Left colon (tissue), 2 donors: ENCODE measurements around the gene SLC25A45. TPM values are rescaled to one million over a fixed set of nuclear protein-coding genes. Genes with fewer than 3 reads are reported as not detected.
A peak's percentile ranks its signal among the peaks of the same experiment; 100 is the strongest.
"Not testable (repeated sequence)": the region's sequence is repeated elsewhere in the genome, so short reads cannot be mapped to it uniquely, and the experiment has no call there.

Experiments used
- ATAC-seq: fragments of 200-7000 bp; cut with Tn5 transposase; one replicate; pipeline ENCODE4 v1.9.1; 2020; ENCODE audit warnings: mild to moderate bottlenecking, moderate library complexity
- DNase-seq, 2 donors: peaks; one replicate each; pipeline ENCODE4 v3.0.0-alpha.2; 2020
- intact Hi-C, 2 donors: fragments of 100-400 bp; cut with DNase I in 1 of 2; cut with micrococcal nuclease in 1 of 2; formaldehyde crosslinking; loops; one replicate each; pipeline versions ENCODE4 v1.11.2 to v1.14.0; 2022; cut with DNase I, micrococcal nuclease
- total RNA-seq, 2 donors: library from RNA; stranded (reverse); fragmentation: NEBNext Ultra II Directional; extraction: Animal tissue kit (Norgen Biotek cat#: 25700); gene quantifications; one replicate each; pipeline ENCODE4 v1.2.1, GENCODE V29; 2021
- donor health status: DM: no; HTN: no; CAD: no.
- donor health status: DM: yes; HTN: yes; CAD: no.

The SLC25A45 gene
- total RNA-seq, 2 donors from 2014 or later = 5.8 to 8.4 TPM

DNA sequence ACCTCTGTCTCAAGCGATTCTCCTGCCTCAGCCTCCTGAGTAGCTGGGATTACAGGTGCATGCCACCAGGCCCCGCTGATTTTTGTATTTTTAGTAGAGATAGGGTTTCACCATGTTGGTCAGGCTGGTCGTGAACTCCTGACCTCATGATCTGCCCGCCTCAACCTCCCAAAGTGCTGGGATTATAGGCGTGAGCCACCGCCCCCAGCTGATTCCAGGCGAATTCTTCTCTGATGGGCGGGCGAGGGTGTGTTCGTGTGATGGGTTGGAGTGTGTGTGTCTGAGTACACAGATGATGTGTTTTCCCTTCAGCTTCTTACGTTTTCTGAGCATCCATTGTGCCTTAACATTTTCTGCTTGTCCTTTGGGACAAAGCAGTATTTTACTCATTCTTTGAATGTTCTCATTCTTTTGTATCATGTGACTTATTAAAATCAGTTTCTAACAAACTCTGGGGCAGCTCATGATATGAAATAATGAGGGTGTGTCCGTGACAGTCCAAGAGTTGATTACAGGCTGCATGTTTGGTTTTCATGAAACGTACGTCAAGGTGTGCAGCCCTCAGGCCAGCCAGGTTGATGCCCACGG lies 30.7 kb upstream of the SLC25A45 start:
- DNase-seq, ATAC-seq, intact Hi-C loops: not testable (repeated sequence)

DNA sequence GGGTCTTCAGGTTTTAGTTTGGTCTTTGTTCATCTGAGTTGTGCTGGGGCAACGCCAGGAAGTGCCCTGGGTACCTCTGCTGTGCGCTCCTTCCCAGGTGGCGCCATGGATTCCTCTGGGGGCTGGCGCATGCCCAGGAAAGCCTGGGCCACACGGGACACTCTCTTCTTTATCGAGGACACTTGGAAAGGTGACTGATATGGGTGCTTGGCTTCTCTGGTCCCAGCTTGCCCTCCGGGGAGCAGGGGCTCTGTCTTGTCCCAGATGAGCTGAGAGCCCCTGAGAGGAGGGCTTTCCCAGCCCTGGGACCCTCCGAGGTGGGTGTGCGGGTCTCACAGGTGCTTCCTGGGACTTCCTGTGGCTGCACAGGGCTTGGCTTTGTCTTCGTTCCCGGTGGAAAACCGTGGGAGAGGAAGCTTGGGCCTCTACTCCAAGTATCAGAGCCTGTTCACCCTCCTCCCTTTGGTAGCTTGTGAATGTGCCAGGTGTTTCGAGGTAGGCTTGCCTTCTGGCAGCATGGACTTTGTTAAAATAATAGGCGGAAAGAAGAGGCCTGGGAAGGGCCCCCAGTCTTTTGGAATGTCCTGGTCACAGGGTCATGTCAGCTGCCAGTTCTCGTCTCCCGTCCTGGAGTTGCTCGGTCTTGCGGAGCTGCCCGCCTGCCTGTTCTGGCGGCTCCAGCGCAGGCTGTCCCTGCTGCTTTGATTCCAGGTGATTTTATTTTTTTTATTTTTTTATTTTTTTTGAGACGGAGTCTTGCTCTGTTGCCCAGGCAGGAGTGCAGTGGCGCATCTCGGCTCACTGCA lies 30.0 kb upstream of the SLC25A45 start:
- no peak for ATAC-seq
- intact Hi-C loops = no loop called here
- DNase-seq = no peak

DNA sequence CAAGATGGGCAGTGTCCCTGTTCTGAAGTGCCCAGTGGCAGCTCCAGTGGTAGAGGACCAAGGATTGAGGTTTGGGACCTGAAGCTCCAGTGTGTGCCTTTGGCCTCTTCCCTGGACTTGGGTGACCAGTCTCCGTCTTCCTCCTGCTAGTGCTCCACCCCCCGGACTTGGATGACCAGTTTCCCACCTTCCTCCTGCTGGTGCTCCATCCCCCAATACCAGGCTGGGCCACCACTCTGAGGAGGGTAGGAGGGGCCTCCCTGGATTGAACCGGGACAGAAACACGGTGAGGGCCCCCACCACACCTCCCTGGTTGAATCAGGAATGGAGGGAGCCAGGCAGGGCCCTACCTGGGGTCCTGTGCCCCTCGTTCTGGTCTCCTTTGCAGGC lies 29.2 kb upstream of the SLC25A45 start:
- intact Hi-C loops = no loop called here
- DNase-seq (peak in 1 of 2 donors; percentile 22), ATAC-seq (no peak)

DNA sequence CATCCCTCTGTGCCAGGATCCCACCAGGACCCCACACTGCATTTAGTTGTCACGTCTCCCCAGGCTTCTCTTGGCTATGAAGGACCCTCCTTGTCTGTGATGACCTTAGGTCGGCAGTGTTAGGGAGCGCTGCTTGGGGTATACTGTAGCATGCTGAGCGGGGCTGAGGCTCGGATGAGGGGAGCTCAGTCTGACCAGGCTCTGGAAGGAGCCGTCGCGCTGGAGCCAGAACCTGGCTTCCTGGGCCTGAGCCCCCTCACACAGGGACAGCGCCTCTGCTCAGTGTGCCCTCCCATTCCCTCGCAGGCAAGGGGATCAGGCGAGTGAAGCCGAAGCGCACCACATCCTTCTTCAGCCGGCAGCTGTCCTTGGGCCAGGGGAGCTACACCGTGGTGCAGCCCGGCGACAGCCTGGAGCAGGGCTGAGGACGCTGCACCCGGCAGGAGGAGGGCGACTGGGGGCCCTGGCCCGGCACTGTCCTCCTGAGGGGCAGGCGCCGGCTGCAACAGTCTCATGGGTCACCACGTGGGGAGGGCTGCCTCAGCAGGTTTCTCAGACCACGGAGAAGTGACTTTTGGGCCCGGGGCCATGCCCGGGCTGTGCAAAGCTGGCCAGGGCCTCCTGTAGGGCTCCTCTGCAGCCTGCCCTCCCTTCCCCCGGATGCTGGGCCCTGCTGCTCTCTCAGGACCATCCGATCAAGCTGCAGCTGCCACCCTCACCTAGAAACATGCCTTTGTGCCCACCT lies 28.7 kb upstream of the SLC25A45 start:
- ATAC-seq = no peak
- intact Hi-C loops = no loop called here
- DNase-seq = peak in 1 of 2 donors; percentile 20

DNA sequence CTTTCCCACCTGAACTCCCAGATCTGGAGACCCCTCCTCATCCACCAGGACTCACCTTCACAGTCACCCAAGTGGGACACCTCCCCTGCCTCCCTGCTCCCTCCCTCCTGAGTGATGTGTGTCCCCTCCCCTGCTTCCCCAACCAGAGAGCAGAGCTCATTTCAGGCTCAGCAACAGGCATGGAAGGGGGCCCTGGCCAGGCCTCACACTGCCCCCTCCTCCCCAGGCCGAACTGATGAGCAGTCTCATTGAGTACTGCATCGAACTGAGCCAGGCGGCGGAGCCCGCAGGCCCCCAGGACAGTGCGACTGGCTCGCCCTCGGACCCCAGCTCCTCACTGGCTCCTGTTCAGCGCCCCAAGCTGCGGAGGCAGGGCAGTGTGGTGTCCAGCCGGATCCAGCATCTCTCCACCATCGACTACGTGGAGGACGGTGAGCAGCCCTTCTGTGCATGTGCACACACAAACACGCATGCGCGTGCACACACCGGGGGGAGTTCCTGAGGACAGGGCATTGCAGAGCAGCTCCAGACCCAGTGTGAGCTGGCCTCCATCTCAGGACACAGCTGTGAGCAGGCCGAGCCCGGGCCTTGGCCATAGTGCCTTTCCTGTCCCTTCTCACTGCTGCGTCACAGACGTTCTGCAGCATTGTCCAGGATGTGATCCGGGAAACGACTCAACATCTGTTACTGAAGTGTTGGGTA lies 22.3 kb upstream of the SLC25A45 start:
- DNase-seq (no peak), ATAC-seq (no peak)
- intact Hi-C loops = no loop called here

DNA sequence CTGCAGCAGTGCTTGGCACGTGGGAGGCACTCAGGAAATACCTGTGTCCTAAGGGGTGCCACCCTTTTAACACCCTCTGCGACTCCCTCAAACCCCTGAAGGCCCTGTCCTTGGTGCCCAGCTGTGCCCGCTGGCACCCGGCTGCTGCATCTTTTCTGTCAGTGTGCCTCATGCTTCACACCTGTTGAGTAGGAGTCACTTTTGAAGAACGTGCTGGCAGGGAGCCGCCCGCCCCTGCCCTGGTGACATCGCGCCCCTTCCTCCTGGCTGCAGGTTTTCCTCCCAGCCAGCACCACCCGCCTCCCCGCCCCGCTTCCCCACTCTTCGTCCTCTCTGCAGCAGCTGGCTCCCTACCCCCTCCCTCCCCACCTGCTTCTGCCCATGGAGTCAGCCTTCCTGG lies 21.8 kb upstream of the SLC25A45 start:
- intact Hi-C loops = no loop called here
- DNase-seq (no peak), ATAC-seq (no peak)

DNA sequence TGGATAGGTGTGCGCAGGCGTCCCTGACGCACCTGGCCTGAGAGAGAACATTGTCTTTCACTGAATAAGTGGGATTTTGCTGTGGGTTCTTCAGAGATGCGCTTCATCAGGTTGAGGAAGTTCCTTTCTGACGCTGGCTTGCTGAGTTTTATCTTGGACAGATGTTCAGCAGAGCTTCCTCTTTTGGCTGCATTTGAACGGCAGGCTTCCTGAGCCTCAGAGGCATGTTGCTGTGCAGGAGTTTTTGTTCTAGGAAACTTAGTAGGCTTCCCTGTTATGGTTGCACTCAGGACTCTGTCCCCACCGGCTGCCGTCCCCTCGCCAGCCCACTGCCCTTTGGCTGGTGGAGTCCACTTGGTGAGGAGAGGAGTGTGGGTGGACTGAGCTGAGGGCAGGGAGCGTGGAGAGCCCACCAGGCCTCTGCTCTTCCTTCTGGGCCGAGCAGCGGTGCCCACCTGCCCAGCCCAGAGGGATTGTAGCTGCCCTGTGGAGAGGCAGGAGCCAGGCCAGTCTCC lies 21.2 kb upstream of the SLC25A45 start:
- intact Hi-C loops = no loop called here
- DNase-seq (no peak), ATAC-seq (no peak)

DNA sequence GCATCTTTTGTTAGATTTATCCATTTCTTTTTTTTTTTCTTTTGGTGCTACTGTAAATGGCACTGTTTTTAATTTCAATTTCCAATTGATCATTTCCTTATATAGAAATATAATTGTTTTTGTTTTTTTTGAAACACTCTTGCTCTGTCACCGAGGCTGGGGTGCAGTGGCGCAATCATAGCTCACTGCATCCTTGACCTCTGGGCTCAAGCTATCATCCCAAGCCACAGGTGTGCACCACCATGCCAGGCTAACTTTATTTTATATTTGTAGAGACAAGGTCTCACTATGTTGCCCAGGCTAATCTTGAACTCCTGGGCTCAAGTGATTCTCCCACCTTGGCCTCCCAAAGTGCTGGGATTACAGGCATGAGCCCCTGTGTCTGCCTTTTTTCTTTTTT lies 20.3 kb upstream of the SLC25A45 start:
- intact Hi-C loops = no loop called here
- no peak for ATAC-seq
- no peak for DNase-seq

DNA sequence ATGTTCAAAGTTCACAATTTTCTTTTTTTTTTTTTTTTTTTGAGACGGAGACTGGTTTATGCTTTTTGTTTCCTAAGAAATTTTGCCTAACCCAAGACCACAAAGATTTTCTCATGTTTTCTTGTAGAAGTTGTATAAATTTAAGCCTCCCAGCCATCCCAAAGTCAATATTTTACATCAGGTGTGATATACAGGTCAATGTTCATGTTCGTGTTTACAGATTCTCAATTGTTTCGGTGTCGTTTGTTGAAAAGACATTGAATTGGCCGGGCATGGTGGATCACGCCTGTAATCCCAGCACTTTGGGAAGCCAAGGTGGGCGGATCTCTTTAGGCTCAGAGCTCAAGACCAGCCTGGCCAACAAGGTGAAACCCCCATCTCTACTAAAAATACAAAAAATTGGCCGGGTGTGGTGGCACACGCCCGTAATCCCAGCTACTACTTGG lies 19.4 kb upstream of the SLC25A45 start:
- intact Hi-C loops = no loop called here
- ATAC-seq = peak; percentile 63
- DNase-seq = no peak

DNA sequence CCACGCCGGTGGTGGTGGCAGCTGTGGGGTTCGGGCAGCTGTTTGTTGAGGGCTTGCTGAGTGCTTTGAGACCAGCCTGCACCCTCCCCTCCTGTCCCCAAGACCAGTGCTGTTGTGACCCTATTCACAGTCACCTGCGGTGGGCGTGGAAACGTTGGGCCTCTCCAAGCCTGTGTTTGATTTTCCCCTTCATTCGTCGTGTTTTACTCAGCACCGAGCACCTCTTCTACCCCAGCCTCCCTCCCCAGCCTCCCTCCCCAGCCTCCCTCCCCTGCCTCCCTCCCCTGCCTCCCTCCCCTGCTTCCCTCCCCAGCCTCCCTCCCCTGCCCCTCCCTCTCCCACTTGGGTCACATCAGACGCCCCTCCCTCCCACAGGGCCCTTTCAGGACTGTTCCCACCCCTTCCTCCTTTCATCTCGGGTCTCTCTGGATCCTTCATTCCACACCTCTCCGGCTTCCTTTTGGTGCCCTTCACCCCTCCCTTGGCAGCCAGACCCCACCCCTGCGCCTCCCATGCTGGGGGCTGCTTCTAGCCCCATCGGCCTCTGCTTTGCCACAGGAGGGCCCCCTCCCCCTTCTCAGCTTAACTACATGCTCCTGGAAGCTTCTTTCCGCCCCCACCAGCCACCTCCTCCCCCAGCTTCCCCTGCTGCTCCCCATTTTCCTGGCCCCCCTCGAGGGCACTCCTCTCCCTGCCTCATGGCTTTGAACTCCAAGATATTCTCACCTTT lies 18.8 kb upstream of the SLC25A45 start:
- intact Hi-C loops = no loop called here
- peak; percentile 50 for ATAC-seq
- DNase-seq = no peak

DNA sequence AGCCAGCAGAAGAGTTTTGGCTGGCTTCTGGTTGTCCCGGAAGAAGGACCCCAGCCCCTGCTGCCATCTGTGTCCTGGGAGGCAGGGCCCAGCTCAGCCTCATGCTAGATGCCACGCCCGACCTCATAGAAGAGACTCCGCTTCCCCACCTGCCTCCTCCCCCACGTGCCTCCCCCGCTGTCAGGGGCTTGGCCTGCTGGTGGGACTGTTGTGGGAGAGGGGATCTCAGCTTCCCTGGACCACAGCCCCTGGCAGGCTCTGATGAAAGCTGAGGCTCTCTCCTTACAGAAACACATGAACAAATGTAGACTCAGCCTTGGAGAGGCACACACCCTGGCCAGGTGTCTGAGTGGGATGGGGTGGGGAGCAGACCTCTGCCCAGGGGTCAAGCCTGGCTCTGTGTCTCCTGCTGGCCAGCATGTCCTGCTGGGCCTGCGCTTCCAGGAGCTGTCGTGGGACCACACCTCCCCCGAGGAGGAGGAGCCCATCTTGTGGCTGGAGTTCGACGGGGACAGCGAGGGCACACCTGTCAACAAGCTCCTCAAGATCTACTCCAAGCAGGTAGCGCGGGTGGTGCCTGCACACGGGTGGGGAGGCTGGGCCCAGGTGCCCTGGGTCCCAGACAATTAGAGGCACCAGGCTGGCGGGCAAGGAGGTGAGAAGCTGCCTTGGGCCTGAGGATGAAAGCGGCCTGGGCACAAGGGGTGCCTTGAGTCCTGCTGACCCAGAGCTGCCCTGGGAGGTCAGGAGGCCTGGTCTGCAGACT lies 18.0 kb upstream of the SLC25A45 start:
- no peak for DNase-seq
- ATAC-seq = peak; percentile 60
- intact Hi-C loops = no loop called here

DNA sequence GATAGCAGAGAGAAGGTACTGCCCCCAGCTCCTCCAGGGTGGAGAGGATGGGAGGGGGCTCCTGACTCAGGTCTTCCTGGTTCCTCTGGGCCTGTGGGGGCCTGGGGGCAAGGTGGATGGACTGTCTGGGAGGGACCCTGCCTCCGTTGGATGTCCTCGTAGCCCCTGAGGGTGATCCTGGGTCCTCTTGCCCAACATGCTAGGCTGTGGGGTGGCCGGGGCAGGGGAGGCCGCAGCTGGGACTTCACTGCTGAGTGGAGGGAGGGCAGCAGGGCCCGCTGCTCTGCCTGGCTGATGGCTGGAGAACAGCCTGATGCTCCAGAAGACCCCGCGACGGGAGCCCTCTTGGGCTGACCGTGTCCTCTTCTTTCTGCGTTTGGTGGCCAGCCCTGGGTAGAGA lies 17.4 kb upstream of the SLC25A45 start:
- intact Hi-C loops = no loop called here
- ATAC-seq = no peak
- no peak for DNase-seq

DNA sequence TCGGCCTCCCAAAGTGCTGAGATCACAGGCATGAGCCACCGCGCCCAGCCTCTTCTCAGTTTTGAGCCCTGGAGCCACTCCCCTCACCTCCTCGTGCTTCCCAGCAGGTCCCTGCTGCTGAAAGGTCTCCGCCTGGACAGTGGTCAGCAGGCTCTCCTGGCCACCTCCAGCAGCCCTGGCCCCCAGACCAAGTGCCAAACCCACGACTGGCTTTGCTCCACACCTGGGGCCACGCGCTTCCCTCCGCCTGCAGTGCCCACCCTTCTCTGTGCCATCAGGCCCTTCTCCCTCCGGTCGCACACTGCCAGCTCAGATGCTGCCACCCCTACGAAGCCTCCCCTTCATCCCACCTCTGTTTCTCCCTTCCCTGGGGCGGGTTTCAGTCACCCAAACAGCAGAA lies 16.8 kb upstream of the SLC25A45 start:
- intact Hi-C loops = no loop called here
- ATAC-seq (no peak), DNase-seq (no peak)

DNA sequence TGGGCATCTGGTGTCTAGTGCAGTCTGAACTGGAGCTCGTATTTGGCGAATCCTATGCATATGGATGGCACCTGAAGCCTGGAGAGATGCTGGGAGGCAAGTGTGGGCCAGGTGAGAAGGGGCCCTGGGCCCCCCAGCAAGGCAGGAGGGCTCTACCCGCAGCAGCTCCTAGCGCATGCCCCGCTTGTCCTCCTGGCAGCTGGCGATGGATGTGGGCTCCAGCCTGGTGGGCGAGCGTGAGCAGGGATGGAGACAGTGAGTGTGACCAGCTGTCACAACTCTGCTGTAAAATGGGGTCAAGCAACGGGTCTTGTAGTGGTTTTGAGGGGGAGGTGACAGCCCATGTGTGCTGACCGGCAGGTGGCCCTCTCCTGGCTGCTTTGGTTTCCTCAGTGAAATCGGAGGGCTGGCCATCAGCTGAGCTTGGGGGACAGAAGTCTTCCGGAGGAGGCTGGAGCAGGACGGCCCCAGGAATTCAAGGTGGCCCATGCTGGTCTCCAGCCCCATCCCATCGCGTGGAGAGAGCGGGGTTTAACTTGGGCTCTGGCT lies 16.0 kb upstream of the SLC25A45 start:
- no peak for ATAC-seq
- intact Hi-C loops = no loop called here
- no peak for DNase-seq

DNA sequence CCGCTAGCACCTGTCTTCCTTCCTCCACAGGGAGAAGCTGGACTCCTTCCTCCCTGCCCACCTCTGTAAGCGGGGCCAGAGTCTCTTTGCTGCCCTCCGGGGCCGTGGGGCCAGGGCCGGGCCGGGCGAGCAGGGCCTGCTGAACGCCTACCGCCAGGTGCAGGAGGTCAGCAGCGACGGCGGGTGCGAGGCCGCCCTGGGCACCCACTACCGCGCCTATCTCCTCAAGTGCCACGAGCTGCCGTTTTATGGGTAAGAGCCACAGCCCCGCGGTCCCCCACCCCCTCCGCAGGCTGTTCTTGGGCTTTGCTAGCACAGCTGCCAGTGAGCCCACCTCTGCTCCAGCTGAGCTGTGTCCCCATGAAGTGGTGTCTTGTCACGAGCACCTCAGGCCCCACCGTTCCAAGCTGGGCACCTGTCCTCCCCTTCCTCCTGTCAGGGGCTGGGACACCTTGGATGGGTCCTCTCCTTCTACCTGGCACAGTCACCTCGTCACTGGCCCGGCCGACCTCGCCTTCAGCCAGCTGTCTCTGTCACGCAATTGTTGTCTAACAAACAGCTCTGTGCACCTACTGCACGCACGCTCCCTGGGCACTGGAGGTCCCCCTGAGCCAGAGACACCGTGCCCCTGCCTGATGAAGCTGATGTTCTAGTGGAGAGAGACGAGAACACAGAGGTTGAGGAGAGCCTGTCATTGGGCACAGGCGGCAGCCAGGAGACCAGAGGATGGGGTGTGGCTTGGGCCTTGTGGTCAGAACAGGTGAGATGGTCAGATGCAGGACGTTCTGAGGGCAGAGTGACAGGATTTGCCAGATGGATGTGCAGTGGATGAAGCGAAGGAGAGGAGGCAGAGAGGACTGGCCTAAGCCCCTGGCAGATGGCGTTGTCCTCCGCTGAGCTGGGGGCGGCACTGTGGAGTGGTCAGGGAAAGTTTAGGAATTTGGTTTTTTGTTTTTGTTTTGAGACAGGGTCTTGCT lies 14.6 kb upstream of the SLC25A45 start:
- intact Hi-C loops = no loop called here
- ATAC-seq (no peak), DNase-seq (no peak)

DNA sequence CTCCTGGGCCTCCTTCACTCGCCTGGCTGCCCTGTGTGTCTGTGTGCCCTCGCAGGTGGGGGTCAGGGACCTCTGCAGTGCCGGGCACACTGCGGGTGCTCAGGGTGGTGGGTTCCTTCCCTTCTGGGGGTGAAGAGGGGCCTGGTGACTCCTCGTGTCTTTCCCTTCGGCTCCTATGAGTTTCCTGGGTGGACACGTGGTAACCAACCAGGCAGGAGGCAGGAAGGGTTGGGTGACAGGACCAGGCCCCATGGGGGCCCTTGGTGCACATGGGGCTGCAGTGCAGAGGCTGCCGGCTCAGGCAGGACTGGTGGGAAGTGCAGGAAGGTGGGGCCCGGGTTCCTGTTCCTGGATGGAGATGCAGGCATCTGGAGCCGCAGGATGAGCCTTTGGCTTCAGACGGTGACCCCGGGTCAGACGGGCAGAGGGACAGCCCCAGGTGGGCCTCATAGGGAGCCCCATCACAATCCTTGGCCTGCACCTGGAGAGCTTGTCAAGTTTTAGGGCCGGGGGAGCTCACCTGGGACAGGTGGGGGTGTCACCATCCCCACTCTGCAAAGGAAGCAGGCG lies 13.6 kb upstream of the SLC25A45 start:
- intact Hi-C loops = no loop called here
- no peak for DNase-seq
- ATAC-seq = no peak
